ENCODE measurements around the gene CHD8. TPM values are rescaled to one million over a fixed set of nuclear protein-coding genes. Genes with fewer than 3 reads are reported as not detected.

The CHD8 gene
- total RNA-seq, 1 experiment from 2014 or later: 64.7 TPM

DNA sequence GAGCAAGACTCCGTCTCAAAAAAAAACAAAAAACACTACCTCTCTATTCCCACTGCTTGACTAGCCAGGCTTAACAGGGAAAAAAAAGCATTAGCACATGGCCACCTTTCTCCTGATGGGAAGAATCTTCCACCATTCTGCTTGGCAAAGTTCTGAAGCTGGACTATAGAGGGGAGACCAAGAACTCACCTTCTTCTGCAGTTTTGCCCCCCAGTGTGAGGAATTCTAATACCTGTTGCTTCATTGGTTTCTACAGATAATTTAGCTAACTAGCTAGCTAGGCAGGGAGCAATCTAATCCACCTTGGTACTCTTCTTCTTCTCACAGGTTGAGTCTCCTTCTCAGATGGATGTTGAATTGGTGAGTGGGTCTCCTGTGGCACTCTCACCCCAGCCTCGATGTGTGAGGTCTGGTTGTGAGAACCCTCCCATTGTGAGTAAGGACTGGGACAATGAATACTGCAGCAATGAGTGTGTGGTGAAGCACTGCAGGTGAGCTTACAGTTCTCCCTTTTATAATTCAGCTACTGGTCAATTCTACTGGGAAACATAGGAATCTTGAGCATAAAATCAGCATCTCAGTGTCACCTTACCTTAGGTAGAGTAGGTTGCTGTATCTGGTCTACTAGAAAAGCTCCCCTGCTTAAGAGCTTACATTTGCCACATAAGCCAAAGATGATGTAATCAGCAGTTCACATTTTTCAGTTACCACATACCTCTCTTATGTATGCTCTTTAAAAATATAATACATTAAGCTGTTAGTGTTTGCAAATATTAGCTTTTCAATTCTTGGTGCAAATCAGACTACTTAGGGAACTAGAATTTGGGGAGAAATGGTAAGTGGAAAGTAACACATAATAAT lies 39.2 kb upstream of the CHD8 start:
- BruUV-seq (replicated peaks): no TSS peak
- ChIA-PET POLR2A (interaction anchor here (0.7 kb wide), 2 partner anchors 8 to 182 kb away, joined by 3 read pairs; no protein-coding TSS in a partner anchor), CTCF (interaction anchor here (0.6 kb wide), 1 partner anchor 1152 kb away, joined by 5 read pairs; no protein-coding TSS in a partner anchor)
- TF ChIP-seq POLR2AphosphoS5 (IDR thresholded peaks at IDR 0.05; ENCODE audit: low read depth, low read length) (no peak), SIN3A (IDR thresholded peaks at IDR 0.05; ENCODE audit: borderline replicate concordance, insufficient read depth, low read depth, low read length) (no peak), TCF7L2 (IDR thresholded peaks at IDR 0.05; ENCODE audit: low read depth, low read length) (no peak)
- TF ChIP-seq, protein P1, sequence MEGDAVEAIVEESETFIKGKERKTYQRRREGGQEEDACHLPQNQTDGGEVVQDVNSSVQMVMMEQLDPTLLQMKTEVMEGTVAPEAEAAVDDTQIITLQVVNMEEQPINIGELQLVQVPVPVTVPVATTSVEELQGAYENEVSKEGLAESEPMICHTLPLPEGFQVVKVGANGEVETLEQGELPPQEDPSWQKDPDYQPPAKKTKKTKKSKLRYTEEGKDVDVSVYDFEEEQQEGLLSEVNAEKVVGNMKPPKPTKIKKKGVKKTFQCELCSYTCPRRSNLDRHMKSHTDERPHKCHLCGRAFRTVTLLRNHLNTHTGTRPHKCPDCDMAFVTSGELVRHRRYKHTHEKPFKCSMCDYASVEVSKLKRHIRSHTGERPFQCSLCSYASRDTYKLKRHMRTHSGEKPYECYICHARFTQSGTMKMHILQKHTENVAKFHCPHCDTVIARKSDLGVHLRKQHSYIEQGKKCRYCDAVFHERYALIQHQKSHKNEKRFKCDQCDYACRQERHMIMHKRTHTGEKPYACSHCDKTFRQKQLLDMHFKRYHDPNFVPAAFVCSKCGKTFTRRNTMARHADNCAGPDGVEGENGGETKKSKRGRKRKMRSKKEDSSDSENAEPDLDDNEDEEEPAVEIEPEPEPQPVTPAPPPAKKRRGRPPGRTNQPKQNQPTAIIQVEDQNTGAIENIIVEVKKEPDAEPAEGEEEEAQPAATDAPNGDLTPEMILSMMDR (IDR thresholded peaks at IDR 0.05): no peak
- TF ChIP-seq, protein P2, sequence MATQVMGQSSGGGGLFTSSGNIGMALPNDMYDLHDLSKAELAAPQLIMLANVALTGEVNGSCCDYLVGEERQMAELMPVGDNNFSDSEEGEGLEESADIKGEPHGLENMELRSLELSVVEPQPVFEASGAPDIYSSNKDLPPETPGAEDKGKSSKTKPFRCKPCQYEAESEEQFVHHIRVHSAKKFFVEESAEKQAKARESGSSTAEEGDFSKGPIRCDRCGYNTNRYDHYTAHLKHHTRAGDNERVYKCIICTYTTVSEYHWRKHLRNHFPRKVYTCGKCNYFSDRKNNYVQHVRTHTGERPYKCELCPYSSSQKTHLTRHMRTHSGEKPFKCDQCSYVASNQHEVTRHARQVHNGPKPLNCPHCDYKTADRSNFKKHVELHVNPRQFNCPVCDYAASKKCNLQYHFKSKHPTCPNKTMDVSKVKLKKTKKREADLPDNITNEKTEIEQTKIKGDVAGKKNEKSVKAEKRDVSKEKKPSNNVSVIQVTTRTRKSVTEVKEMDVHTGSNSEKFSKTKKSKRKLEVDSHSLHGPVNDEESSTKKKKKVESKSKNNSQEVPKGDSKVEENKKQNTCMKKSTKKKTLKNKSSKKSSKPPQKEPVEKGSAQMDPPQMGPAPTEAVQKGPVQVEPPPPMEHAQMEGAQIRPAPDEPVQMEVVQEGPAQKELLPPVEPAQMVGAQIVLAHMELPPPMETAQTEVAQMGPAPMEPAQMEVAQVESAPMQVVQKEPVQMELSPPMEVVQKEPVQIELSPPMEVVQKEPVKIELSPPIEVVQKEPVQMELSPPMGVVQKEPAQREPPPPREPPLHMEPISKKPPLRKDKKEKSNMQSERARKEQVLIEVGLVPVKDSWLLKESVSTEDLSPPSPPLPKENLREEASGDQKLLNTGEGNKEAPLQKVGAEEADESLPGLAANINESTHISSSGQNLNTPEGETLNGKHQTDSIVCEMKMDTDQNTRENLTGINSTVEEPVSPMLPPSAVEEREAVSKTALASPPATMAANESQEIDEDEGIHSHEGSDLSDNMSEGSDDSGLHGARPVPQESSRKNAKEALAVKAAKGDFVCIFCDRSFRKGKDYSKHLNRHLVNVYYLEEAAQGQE (IDR thresholded peaks at IDR 0.05; ENCODE audit: insufficient read depth in 1 of 2, low read depth in 2 of 2, low read length in 1 of 2): no peak
- in situ Hi-C loops (cut with HindIII; ENCODE audit: low pct_unique_long_range_greater_than_20kb, low sequenced_read_pairs): no loop called here
- H3K36me3 ChIP-seq (ENCODE audit: control insufficient read depth, insufficient read depth, low read length): peaks cover 24% of the 10 kb centered on the region; the same call in 1 of the 2 replicates
- H3K4me3 ChIP-seq (ENCODE audit: low read depth in 2 of 2, low read length in 2 of 2): no peak overlapping the region
- H3K27me3 ChIP-seq (ENCODE audit: control insufficient read depth, insufficient read depth, low read length): no peaks in the 10 kb centered on the region
- no peak for DNase-seq (ENCODE audit: low read depth, low spot score)
- no peak for ATAC-seq
- no peak overlapping the region for H3K27ac ChIP-seq (ENCODE audit: low read length)
- no peaks in the 10 kb centered on the region for H3K9me3 ChIP-seq (ENCODE audit: control insufficient read depth, insufficient read depth, low read depth, low read length)
- intact Hi-C loops (cut with micrococcal nuclease; ENCODE audit: unreplicated experiment): loop anchor here (5.0 kb wide), 1 partner anchor 57 kb away; no protein-coding TSS in a partner anchor
- H3K4me1 ChIP-seq (ENCODE audit: control insufficient read depth, insufficient read depth, low read length): no peaks in the 10 kb centered on the region

DNA sequence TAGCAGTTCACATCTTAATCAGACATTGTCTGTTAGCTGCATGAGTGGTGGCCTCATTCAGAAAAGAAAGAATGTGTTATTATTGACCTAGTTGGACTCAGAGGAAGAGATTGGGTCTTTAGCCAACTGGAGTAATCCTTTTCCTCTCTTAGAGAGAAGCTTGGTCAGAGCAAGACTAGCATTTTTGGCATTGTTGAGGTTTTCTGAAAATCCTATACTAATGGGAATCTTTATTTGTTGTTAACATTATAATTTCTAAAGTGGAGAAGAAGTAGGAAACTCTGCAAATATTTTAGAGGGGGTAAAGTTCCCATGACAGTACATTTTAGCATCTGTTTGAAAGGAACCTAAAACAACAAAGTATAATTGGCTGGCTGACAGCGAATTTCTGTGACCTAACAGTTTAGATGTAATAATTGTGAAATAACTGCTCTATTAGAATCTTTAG lies 30.7 kb upstream of the CHD8 start:
- POLR2A ChIA-PET: interaction anchor here (0.6 kb wide), 1 partner anchor 9 kb away, joined by 3 read pairs; no protein-coding TSS in a partner anchor

More for the DNA sequence above, 30.7 kb upstream of the CHD8 start:
- Histone ChIP-seq H3K36me3 (ENCODE audit: control insufficient read depth, insufficient read depth, low read length) (no peaks in the 10 kb centered on the region; the same call in 1 of the 2 replicates), H3K9me3 (ENCODE audit: control insufficient read depth, insufficient read depth, low read depth, low read length) (no peaks in the 10 kb centered on the region), H3K4me1 (ENCODE audit: control insufficient read depth, insufficient read depth, low read length) (no peaks in the 10 kb centered on the region), H3K27me3 (ENCODE audit: control insufficient read depth, insufficient read depth, low read length) (no peaks in the 10 kb centered on the region), H3K4me3 (ENCODE audit: low read depth in 2 of 2, low read length in 2 of 2) (no peak overlapping the region), H3K27ac (ENCODE audit: low read length) (no peak overlapping the region)
- intact Hi-C loops (cut with micrococcal nuclease; ENCODE audit: unreplicated experiment): no loop called here
- in situ Hi-C loops (cut with HindIII; ENCODE audit: low pct_unique_long_range_greater_than_20kb, low sequenced_read_pairs): no loop called here
- no peak for TF ChIP-seq POLR2AphosphoS5 (IDR thresholded peaks at IDR 0.05; ENCODE audit: low read depth, low read length)
- TF ChIP-seq TCF7L2 (IDR thresholded peaks at IDR 0.05; ENCODE audit: low read depth, low read length): no peak
- TF ChIP-seq, protein P1 (IDR thresholded peaks at IDR 0.05): no peak
- no peak for TF ChIP-seq SIN3A (IDR thresholded peaks at IDR 0.05; ENCODE audit: borderline replicate concordance, insufficient read depth, low read depth, low read length)
- TF ChIP-seq, protein P2 (IDR thresholded peaks at IDR 0.05; ENCODE audit: insufficient read depth in 1 of 2, low read depth in 2 of 2, low read length in 1 of 2): no peak
- no peak for DNase-seq (ENCODE audit: low read depth, low spot score)
- no peak for ATAC-seq
- CTCF ChIA-PET: no interaction called here
- no TSS peak for BruUV-seq (replicated peaks)
